SW480 (cell line): Measurements from ENCODE around the gene SCO2.
"Not testable (repeated sequence)": the region's sequence is repeated elsewhere in the genome, so short reads cannot be mapped to it uniquely, and the experiment has no call there.

Experiments
- DNase-seq: peaks from one replicate; pipeline ENCODE4 v3.0.0-alpha.2; 2016; ENCODE audit warnings: low spot score

The SCO2 gene

DNA sequence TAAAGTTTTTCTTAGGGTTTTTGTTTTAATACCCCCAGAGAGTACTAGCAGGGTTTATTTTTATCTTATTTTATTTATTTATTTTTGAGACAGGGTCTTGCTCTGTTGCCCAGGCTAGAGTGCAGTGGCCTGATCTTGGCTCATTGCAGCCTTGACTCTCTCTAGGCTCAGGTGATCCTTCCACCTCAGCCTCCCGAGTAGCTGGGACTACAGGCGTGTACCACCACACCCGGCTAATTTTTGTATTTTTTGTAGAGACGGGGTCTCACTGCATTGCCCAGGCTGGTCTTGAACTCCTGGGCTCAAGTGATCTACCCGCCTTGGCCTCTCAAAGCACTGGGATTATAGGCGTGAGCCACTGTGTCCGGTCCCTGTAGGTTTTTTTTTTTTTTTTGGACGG is 5.2 kb downstream of the SCO2 start:
- not testable (repeated sequence) for DNase-seq

DNA sequence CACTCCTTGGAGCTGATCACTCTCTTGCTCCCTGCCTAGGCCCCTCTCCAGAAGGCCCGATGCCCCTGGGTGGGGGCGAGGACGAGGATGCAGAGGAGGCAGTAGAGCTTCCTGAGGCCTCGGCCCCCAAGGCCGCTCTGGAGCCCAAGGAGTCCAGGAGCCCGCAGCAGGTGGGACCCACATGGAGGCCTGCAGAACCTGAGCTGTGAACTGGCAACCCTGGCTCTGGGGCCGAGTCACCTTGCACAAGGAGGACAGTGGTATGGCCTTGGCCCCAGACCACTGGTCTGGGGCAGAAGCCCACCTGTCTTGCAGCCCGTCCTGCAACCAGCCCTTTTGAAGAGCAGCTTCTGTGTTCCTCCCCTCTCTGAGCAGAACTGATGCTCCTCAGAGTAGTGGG is 6.2 kb downstream of the SCO2 start:
- DNase-seq = no peak

DNA sequence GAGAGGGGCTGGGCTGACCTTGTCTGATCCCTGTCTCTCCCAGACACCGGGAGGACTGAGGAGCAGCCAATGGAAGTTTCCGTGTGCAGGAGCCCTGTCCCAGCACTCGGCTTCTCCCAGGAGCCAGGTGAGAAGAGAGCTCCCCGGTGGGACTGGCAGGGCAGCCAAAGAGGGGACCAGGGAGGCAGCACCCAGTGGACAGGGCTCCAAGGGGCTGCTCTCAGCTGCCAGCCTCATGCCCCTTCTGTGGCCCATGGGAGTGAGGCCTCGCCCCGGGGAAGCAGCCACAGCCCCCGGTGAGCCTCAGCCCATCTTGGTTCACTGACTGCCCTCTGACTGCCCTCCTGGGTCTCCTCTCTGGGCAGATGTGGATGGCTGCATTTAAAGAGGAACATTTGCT is 6.8 kb downstream of the SCO2 start:
- no peak for DNase-seq

DNA sequence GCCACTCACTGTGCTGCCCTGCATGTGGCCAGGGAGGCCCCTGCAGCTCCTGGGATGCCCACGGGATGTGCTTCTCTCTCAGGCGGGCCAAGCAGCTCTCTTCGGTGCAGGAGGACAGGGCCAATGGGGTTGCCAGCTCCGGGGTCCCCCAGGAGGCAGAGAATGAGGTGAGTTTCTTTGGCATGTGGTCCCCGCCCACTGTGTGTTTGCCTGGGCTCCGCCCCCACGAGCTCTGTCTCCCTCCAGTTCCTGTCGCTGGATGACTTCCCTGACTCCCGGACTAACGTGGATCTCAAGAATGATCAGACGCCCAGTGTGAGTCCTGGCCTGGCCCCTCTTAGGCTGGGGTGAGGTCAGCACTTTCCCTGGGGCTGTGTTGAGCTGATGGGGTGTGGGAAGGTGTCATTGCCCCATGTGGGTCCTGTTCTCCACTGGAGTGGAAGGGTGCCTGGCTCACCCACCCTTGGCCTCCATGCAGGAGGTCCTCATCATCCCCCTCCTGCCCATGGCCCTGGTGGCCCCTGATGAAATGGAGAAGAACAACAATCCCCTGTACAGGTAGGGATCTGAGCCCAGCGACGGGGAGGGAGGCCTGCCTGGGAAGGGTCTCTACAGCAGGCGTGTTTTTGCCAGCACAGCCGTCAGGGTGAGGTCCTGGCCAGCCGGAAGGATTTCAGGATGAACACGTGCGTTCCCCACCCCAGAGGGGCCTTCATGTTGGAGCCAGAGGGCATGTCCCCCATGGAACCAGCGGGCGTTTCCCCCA is 7.7 kb downstream of the SCO2 start:
- DNase-seq = no peak

DNA sequence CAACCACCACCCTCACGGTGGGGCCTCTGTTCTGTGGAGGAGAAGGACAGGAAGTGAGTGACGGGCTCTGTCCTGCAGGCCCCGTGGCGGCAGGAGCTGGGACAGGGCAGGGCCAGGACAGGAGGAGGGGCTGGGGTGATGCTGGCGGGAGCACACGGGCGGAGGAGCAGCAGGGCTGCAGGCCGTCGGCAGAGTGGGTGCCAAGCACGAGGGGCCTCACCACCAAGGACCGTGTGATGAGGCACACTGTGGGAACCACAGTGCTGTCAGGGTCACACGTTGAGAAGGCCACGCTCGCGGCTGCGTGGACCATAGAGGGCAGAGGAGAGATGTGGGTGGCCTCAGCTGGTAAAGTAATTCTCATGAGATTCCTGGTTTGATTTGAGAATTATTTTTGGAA is 8.5 kb downstream of the SCO2 start:
- no peak for DNase-seq

DNA sequence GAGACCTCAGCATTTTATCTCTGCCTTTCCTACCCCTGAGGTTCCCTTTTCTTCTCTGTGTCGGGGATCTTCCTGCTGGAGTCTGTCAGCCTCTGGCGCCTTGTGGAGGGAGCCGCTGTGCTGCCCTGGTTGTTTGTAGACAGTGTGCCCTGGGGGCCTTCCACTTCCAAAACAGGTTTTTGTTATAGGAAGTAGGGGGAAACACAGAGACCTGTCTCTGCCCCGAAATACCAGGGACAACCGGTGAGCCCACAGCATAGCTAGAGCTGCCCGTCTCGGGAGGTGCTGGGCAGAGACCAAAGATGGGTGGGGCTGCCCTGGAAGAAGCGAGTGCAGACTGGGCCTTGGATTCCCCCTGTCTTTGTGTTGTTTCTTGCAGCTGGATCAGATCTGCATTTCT is 9.3 kb downstream of the SCO2 start:
- no peak for DNase-seq

DNA sequence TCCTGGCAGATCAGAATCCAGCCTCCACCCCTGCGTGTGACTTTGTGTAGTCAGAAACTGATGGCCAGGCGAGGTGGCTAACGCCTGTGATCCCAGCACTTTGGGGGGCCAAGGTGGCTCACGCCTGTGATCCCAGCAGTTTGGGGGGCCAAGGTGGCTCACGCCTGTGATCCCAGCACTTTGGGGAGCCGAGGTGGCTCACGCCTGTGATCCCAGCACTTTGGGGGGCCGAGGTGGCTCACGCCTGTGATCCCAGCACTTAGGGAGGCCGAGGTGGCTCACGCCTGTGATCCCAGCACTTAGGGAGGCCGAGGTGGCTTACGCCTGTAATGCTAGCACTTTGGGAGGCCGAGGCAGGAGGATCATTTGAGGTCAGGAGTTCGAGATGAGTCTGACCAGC is 12.2 kb downstream of the SCO2 start:
- no peak for DNase-seq

DNA sequence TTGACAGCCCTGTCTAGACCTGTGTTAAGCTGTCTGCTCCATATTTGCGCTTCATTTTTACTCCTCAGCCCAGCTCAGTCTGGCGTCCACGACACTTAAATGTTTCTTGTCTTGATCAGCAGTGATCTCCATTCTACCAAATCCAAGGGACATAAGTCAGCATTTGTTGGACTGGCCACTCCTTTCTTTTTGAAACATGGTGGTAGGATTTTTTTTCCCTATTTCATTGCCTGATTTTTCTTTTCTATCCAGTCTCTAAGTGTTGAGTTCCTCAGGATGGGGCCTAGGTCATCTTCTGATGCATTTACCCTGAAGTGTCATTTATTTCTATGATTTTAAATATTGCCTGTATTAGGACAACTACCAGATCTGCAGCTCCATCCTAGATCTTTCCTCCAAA is 16.5 kb downstream of the SCO2 start:
- DNase-seq = no peak

DNA sequence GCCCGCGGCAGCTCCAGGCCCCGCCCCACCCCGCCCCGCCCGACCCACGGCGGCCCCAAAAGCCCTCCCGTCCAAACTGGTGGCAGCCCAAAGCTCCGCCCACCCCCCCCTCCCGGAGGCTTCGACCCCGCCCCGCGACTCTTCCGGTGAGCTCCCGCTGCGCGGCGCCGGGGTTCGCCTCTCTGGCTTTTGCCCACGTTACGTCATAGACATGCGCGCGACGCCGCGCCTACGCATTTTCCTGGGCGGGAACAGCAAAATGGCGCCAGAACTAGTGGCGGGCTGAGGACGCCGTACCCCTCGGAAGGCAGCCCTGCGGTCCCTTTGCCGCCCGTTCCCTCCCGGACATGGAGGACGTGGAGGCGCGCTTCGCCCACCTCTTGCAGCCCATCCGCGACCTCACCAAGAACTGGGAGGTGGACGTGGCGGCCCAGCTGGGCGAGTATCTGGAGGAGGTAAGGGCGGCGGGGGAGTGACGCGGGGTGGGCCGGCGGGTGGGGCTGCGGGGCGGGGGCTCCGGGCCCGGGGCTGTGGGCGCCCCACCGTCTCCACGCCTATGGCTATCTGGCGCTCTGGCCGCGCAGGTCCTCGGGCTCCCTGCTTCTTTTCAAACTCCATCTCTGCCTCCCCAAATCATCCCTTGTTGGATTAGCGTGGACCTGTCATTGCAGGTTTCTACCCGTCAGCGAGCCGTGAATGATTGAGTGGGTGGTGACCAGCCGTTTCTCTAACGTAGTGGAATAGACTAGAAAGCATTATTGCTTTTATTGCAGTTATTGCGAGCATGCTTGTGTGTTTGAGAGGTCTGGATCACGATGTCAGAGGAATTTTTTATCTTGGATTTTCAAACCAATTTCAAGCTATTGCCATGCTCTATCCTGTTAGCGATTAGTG is 17.2 kb downstream of the SCO2 start, which contains the start of gene NCAPH2:
TSS of gene NCAPH2 (plus strand) at position 234 of the 894 bp plus-strand sequence. CDS start at position 348, 114 bp downstream.
- peak; percentile 93 for DNase-seq

DNA sequence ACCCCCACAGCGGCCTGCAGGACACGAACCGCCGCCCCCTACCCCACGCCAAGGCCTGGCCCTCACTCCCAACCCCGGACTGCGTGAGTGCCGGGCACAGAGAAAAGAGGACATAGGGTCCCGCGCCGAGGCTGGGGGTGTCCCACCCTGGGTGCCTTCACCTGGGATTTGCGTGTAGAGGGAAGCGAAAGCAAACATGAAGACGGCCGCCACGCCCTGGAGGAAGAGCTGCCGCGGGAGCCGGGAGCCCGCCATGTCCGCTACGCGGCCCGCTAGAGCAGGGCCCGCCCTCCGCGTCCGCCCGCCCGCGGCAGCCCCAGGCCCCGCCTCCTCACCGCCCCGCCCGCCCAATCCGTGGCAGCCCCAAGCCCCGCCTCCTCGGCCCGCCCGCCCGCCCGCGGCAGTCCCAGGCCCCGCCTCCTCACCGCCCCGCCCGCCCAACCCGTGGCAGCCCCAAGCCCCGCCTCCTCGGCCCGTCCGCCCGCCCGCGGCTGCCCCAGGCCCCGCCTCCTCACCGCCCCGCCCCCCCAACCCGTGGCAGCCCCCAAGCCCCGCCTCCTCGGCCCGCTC is 17.9 kb downstream of the SCO2 start, which contains the start of gene LMF2:
TSS of gene LMF2 (minus strand) at position 282 of the 570 bp plus-strand sequence. CDS start at position 255, 27 bp downstream.
- DNase-seq = peak; percentile 70

DNA sequence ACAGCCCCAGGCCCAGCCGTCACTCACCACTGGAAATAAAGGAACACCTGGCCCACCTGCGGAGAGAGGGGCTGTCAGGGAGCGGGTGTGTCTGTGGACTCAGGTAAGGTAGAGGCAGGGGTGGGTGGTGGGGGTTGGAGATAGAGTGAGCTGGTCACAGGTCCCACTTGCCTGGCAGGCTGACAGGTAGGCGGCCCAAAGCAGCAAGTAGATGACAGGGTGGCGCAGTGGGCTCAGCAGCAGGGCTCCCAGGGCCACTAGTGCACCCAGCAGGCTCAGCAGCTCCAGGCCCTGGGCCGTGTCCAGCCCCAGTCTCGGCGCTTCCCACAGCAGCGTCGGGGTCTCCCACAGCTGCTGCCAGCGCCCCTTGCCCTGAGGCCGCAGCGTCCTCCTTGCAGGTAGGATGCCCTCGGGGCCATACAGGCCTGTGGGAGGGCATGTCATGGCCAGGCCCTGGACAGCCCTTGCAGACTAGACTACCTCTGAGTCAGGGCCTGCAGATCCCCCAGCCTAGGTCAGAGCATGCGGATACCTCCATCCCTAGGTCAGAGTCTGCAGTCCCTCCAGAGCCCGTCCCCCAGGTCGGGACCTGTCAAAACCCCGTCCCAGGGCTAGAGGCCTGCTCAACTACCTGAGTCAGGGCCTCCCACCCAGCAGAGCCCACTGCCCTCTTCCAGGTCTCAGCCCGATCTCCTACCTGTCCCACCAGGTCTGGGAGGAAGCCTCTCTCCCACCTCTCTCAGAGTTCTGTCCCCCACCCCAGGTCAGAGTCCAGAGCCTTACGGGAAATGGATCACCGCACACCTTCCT is 18.6 kb downstream of the SCO2 start:
- no peak for DNase-seq

DNA sequence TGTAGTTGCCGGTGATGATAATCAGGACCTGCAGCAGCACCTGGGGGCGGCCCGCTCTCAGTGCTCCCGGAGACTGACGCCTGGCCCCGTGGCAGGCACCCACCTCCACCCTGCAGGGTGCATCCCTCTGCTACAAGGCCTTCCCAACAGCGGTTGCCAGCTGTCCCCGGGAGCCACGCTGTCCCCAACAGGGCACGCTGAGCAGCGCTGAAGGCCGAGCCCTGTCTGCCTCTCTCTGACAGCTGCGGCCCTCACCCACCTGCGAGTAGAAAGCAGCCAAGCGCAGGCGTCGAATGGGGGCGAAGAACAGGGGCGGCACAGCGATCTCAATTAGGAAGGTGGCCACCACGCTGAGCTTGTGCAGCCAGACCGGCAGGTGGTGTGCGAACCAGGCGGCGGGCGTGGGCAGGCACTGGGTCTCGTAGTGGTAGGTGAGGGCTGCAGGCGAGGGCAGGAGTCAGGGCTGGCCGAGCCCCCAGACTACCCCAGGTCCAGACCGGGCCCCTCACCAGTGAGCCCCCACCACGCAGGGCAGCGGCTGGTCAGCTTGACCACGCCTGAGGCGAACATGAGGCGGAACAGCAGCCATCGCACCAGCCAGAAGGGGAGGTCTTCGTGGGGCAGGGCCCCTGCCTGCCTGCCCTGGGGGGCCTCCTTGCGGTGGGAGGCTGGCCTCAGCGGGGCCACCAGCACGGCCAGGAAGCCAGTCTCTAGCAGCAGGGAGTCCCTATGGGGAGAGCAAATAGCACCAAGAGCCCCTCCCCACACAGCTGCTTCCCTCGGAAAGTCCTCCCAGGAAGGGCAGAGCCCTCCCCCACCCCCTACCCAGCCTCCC is 19.4 kb downstream of the SCO2 start:
- no peak for DNase-seq

DNA sequence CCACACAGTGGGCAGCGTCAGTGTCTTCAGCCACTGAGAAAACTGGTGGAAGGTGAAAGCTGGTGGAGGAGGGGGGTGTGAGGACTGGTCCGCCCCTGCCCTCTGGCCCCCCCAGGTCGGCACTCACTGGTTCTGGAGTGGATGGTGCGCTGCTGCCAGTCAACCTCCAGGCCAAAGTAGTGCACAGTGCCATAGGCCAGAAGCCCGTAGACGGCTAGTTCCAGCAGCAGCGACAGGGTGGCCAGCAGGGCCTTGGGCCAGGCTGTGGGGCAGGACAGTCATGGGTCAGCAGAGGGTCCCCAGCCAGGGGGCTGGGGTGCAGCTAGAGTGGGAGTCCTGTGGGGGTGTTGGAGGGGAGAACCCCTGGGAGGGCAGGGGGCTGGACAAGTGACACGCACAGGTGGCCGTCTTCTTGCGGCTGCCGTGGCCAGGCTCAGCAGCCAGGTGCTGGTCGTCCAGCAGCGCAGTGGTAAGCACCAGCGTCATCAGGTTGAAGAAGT is 20.1 kb downstream of the SCO2 start:
- no peak for DNase-seq

DNA sequence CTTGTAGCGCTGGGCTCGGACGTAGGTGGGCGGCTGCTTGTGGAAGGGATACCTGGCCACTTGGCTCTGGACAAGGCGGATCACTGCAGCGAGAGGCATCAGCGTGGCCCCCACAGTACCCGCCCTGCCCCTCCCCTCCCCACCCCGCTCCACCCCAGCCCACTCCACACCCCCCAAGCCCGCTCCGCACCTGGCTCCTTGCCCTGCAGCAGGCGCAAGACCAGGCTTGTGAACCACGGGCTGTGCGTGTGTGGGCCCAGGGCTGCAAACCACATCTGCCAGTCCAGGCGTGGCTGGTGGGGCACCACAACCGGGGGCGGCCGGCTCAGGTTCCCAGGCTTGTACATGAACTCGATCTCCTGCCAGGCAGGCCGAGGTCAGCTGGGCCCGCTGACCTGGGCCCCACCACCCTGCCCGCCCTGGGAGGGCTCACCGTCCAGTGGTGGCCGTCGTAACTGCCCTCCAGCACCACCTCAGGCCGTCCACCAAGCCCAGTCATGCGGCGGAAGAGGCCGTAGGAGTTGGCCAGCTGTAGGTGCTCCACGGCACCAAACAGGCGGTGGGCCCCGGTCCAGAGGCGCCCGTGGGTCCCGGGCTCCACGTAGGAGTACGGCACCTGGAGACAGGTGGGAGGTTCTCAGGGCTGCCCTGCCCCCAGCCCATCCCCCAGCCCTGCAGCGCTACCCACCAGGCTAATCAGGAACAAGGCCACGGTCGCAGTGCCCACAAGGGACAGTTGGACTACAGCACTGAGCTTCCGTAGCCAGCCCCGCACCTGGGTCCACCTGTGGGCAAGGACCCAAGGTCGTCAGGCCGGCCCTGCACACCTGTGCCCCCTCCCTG is 20.8 kb downstream of the SCO2 start:
- peak; percentile 34 for DNase-seq

DNA sequence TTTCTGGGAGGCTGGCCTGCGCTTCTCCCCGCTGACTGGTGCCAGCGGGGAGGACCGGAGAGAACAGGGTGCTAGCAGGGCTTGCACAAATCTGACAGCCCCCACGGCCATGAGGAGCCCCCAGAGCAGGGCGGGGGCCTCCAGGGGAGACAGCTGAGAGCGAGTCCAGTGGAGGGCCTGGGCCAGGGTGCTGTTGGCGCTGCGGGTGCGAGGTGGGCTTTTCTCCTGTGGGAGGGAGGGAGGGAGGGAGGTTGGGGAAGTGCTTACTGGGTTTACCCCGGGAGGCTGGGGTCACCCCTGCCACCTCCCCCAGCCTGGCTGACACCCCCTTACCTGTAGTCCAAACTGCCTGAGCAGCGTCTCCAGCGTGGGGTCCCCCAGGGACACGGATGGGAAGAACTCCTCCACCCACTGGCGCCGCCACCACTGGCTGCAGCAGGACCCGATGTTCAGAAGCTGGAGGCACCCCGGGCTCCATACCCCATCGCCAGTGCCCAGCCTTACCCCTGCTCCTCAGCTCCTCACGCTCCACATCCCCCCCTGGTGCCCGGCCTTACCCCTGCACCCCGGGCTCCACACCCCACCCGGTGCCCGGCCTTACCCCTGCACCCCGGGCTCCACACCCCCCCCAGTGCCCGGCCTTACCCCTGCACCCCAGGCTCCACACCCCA is 21.8 kb downstream of the SCO2 start:
- DNase-seq = no peak

DNA sequence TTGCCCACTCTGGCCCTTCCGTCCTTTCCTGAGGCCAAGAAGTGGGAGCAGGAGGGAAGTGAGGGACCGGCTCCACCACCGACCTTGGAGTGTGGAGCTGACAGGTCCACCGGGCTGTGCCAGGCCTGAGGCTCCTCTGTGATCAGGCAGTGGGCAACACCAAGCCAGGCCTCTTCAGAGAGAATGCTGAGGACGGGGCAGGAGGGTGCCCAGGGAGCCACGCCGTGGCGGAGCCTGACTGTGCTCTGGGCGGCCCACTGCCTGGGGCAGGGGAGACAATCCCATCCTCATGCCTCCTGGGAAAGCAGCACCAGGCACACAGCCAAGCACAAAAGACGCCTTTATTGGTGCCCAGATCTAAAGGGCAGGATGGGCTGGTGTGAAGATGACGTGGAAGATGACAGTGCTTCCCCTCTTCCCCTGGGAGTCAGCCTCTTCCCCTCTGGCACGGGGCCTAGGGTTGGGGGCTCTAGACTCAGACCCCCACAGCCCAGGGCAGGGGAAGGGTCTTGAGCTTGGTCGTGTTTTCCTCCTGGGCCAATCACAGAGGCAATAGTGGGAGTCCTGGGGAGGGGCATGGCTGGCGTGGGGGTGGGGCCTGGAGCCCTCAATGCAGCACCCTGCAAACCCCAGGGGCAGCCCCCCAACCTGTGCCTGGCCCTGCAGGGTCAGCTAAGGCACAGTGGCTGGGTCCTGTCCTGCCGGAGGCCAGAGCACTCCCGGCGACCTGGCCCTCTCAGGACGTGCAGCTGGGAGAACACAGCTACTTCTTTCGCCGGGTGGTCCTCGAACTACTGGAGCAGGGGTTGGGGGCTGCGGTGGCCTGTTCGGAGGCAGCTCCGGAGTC is 22.5 kb downstream of the SCO2 start:
- DNase-seq = no peak

DNA sequence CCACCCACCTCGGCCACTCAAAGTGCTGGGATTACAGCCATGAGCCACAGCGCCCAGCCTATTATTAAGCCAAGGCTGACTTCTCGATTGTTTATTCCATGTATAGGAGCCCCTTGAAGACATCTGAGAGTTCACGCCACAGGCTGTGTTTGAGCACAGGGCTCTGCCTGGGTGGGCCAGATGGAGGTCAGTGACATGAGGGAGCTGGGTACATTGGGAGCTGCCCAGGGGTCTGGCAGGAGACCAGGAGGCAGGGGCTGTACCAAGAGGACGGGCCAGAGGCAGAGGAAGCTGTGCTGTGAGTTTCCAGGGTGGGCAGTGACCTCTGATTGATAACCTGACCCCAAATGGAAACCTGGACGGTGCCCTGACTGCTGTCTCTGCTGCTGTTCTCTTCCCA is 23.3 kb downstream of the SCO2 start:
- DNase-seq = no peak

DNA sequence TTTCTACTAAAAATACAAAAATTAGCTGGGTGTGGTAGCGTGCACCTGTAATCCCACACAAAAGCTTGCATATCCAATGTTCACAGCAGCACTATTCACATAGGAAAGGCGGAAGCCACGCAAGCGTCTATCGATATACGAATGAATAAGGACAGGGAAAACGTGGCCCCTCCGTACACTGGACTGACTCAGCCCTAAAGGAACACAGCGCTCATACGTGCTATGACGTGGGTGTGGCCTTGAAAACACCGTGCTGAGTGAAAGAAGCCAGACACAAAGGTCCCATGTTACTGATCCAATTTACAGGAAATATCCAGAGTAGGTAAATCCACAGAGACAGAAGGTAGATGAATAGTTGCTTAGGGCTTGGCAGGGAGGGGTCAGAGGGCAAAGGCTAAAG is 24.9 kb downstream of the SCO2 start:
- DNase-seq = no peak
